MM.1S (cell line): ENCODE measurements around the gene CTSZ.

ENCODE experiments used
- EZH2 ChIP-seq: fragments of 300-600 bp; sonication (generic); optimal IDR thresholded peaks from 2 replicates; pipeline ENCODE3; 2017; ENCODE audit warnings: low read depth, mild to moderate bottlenecking, antibody characterized with exemption, low read length, mixed read lengths
- TF ChIP-seq, protein P1 (sequence below): fragments of 300-600 bp; sonication (generic); IDR thresholded peaks from 2 replicates; pipeline ENCODE4 v1.5.1; 2016; ENCODE audit warnings: antibody characterized with exemption, low read length, mixed read lengths

- TF ChIP-seq, protein P1, sequence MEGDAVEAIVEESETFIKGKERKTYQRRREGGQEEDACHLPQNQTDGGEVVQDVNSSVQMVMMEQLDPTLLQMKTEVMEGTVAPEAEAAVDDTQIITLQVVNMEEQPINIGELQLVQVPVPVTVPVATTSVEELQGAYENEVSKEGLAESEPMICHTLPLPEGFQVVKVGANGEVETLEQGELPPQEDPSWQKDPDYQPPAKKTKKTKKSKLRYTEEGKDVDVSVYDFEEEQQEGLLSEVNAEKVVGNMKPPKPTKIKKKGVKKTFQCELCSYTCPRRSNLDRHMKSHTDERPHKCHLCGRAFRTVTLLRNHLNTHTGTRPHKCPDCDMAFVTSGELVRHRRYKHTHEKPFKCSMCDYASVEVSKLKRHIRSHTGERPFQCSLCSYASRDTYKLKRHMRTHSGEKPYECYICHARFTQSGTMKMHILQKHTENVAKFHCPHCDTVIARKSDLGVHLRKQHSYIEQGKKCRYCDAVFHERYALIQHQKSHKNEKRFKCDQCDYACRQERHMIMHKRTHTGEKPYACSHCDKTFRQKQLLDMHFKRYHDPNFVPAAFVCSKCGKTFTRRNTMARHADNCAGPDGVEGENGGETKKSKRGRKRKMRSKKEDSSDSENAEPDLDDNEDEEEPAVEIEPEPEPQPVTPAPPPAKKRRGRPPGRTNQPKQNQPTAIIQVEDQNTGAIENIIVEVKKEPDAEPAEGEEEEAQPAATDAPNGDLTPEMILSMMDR = no peak
- no peak for TF ChIP-seq EZH2
These were observed 18.0 kb upstream of the CTSZ start for GRCh38 chr20:59025086-59025485.
